IMR-90 (cell line): ENCODE results near the gene MED12L. TPM values are rescaled to one million over a fixed set of nuclear protein-coding genes. Genes with fewer than 3 reads are reported as not detected.

ENCODE experiments used
- ATAC-seq: fragments of 200-7000 bp; cut with Tn5 transposase; 2 replicates; pipeline ENCODE4 v1.9.1; 2020; ENCODE audit warnings: low read depth, mild to moderate bottlenecking, moderate library complexity
- BruUV-seq: library from RNA; stranded (reverse); fragments of 400-500 nt; replicated peaks from 2 replicates; lab custom pipeline; 2021; lab: Mats Ljungman, UMichigan
- CTCF ChIA-PET: fragments of 300-600 bp; formaldehyde crosslinking; extraction: SDS; loops from one replicate; lab custom pipeline; 2021; ENCODE audit warnings: antibody characterized with exemption; lab: Yijun Ruan, JAX
- POLR2A ChIA-PET: fragments of 300-600 bp; sonication (Branson Sonifier 250); formaldehyde crosslinking; loops from one replicate; lab custom pipeline; 2022; ENCODE audit warnings: antibody characterized with exemption; ENCODE audit not compliant: unreplicated experiment; lab: Charles Lee
- DNase-seq: peaks from one replicate; pipeline ENCODE4 v3.0.0; 2013
- H2AFZ ChIP-seq: replicated peaks from 2 replicates; pipeline ENCODE3; 2013; ENCODE audit warnings: low read length, mild to moderate bottlenecking; ENCODE audit not compliant: poor library complexity
- H2AK5ac ChIP-seq: 2 replicates; pipeline ENCODE4 v1.6.1; 2013; ENCODE audit warnings: low read depth, low read length, inconsistent platforms
- H2AK9ac ChIP-seq: replicated peaks from 2 replicates; pipeline ENCODE3; 2013; ENCODE audit warnings: mild to moderate bottlenecking, low read depth, low read length, moderate library complexity; ENCODE audit not compliant: poor library complexity
- H2BK120ac ChIP-seq: 2 replicates; pipeline ENCODE4 v1.6.1; 2013; ENCODE audit warnings: low read depth, low read length, inconsistent platforms
- H2BK15ac ChIP-seq: 3 replicates; pipeline ENCODE4 v1.6.1; 2013; ENCODE audit warnings: low read depth, low read length, inconsistent platforms
- H2BK20ac ChIP-seq: 2 replicates; pipeline ENCODE4 v1.6.1; 2013; ENCODE audit warnings: low read depth, mild to moderate bottlenecking, inconsistent platforms, low read length, moderate library complexity
- H2BK5ac ChIP-seq: 2 replicates; pipeline ENCODE4 v1.6.1; 2013; ENCODE audit warnings: mild to moderate bottlenecking, low read depth, low read length, inconsistent platforms; ENCODE audit not compliant: poor library complexity, severe bottlenecking
- H3K14ac ChIP-seq: replicated peaks from 2 replicates; pipeline ENCODE4 v1.6.1; 2013; ENCODE audit warnings: low read depth, low read length, inconsistent platforms
- H3K18ac ChIP-seq: 2 replicates; pipeline ENCODE4 v1.6.1; 2013; ENCODE audit warnings: low read depth, low read length, control low read depth
- H3K23ac ChIP-seq: 2 replicates; pipeline ENCODE4 v1.6.1; 2013; ENCODE audit warnings: low read depth, low read length, inconsistent platforms
- H3K27ac ChIP-seq: 2 replicates; pipeline ENCODE4 v1.5.1; 2013; ENCODE audit warnings: mild to moderate bottlenecking, control low read depth, low read length; ENCODE audit not compliant: insufficient read depth
- H3K27me3 ChIP-seq: 2 replicates; pipeline ENCODE4 v1.6.1; 2013; ENCODE audit warnings: low read length; ENCODE audit not compliant: control insufficient read depth, insufficient read depth
- H3K36me3 ChIP-seq: 2 replicates; pipeline ENCODE4 v1.6.1; 2013; ENCODE audit warnings: low read length, mixed read lengths; ENCODE audit not compliant: control insufficient read depth, insufficient read depth
- H3K4ac ChIP-seq: 2 replicates; pipeline ENCODE4 v1.6.1; 2013; ENCODE audit warnings: low read depth, low read length, inconsistent platforms
- H3K4me1 ChIP-seq: 2 replicates; pipeline ENCODE4 v1.6.1; 2013; ENCODE audit warnings: low read length, mixed read lengths; ENCODE audit not compliant: control insufficient read depth, insufficient read depth
- H3K4me2 ChIP-seq: 2 replicates; pipeline ENCODE4 v1.6.1; 2013; ENCODE audit warnings: low read depth, mild to moderate bottlenecking, control low read depth, low read length, moderate library complexity
- H3K4me3 ChIP-seq: 2 replicates; pipeline ENCODE4 v1.5.1; 2013; ENCODE audit warnings: low read depth, mild to moderate bottlenecking, control low read depth, low read length, moderate library complexity; ENCODE audit not compliant: insufficient read depth
- H3K56ac ChIP-seq: 2 replicates; pipeline ENCODE4 v1.6.1; 2013; ENCODE audit warnings: low read length, inconsistent platforms; ENCODE audit not compliant: insufficient read depth; ENCODE audit errors: extremely low read depth
- H3K79me1 ChIP-seq, 2 experiments: 2 replicates each; pipeline ENCODE4 v1.6.1; 2013; ENCODE audit warnings: low read length in 2 of 2, inconsistent platforms in 1 of 2, low read depth in 1 of 2
- H3K9ac ChIP-seq: 2 replicates; pipeline ENCODE4 v1.6.1; 2013; ENCODE audit warnings: low read depth, low read length, control low read depth
- H3K9me1 ChIP-seq: 2 replicates; pipeline ENCODE4 v1.6.1; 2013; ENCODE audit warnings: low read length, inconsistent platforms; ENCODE audit not compliant: insufficient read depth
- H3K9me3 ChIP-seq: 2 replicates; pipeline ENCODE4 v1.6.1; 2013; ENCODE audit warnings: low read length; ENCODE audit not compliant: control insufficient read depth, insufficient read depth
- H4K20me1 ChIP-seq: 2 replicates; pipeline ENCODE4 v1.6.1; 2013; ENCODE audit warnings: low read length, inconsistent platforms; ENCODE audit not compliant: insufficient read depth
- H4K5ac ChIP-seq: 2 replicates; pipeline ENCODE4 v1.6.1; 2013; ENCODE audit warnings: mild to moderate bottlenecking, low read depth, low read length, control low read depth
- H4K8ac ChIP-seq, 2 experiments: 2 replicates each; pipeline ENCODE4 v1.6.1; 2013; ENCODE audit warnings: low read depth in 2 of 2, low read length in 2 of 2, control low read depth in 1 of 2, inconsistent platforms in 1 of 2
- H4K91ac ChIP-seq: 2 replicates; pipeline ENCODE4 v1.6.1; 2013; ENCODE audit warnings: low read depth, low read length, inconsistent platforms; ENCODE audit not compliant: insufficient read depth
- CEBPB ChIP-seq: IDR thresholded peaks from 2 replicates; pipeline ENCODE4 v1.6.1; 2012; ENCODE audit warnings: low read depth, low read length, improper control_type of control experiment
- CHD1 ChIP-seq: IDR thresholded peaks from 2 replicates; pipeline ENCODE4 v1.6.1; 2012; ENCODE audit warnings: low read depth, low read length, improper control_type of control experiment
- FOS ChIP-seq: fragments of 150-350 bp; IDR thresholded peaks from 2 replicates; pipeline ENCODE4 v1.6.1; 2016; ENCODE audit warnings: low read depth, low read length
- MAFK ChIP-seq: IDR thresholded peaks from 2 replicates; pipeline ENCODE4 v1.6.1; 2012; ENCODE audit warnings: low read depth, low read length, improper control_type of control experiment
- MAZ ChIP-seq: IDR thresholded peaks from 2 replicates; pipeline ENCODE4 v1.6.1; 2012; ENCODE audit warnings: low read depth, mild to moderate bottlenecking, low read length, improper control_type of control experiment, moderate library complexity, borderline replicate concordance
- MXI1 ChIP-seq: IDR thresholded peaks from 2 replicates; pipeline ENCODE4 v1.6.1; 2012; ENCODE audit warnings: low read depth, mild to moderate bottlenecking, low read length, moderate library complexity, borderline replicate concordance
- NFE2L2 ChIP-seq: fragments of 150-350 bp; IDR thresholded peaks from 2 replicates; pipeline ENCODE4 v1.6.1; 2016; ENCODE audit warnings: low read depth, mild to moderate bottlenecking, low read length
- POLR2A ChIP-seq: IDR thresholded peaks from 2 replicates; pipeline ENCODE4 v1.6.1; 2012; ENCODE audit warnings: mild to moderate bottlenecking, low read depth, low read length
- RAD21 ChIP-seq: IDR thresholded peaks from 2 replicates; pipeline ENCODE4 v1.6.1; 2012; ENCODE audit warnings: low read length, improper control_type of control experiment
- SMC3 ChIP-seq: fragments of 150-350 bp; IDR thresholded peaks from 2 replicates; pipeline ENCODE4 v1.6.1; 2016; ENCODE audit warnings: low read depth, mild to moderate bottlenecking, antibody characterized with exemption, low read length, moderate library complexity
- WGBS, 2 experiments: methylation state at CpG; one replicate each; pipeline versions ENCODE4 v1.1.5 to v1.1.7; 2013; ENCODE audit warnings: missing lambda C conversion rate in 2 of 2; ENCODE audit not compliant: insufficient read length in 1 of 2; ENCODE audit errors: extremely low coverage in 2 of 2; 5-methylcytosine and 5-hydroxymethylcytosine counted together
- dilution Hi-C: fragments of 300-500 bp; cut with HindIII; formaldehyde crosslinking; loops from one replicate; pipeline ENCODE4 v1.14.3; 2018; ENCODE audit warnings: low sequenced_read_pairs; ENCODE audit not compliant: unreplicated experiment
- in situ Hi-C: fragments of 300-500 bp; cut with MboI; formaldehyde crosslinking; loops from 3 replicates; pipeline ENCODE4 v1.14.3; 2019; ENCODE audit warnings: low sequenced_read_pairs, inconsistent platforms, mixed read lengths
- intact Hi-C: fragments of 100-400 bp; cut with micrococcal nuclease; formaldehyde crosslinking; loops from 2 replicates; pipeline ENCODE4 v1.10.0; 2022
- polyA plus RNA-seq, 3 experiments: library from polyadenylated mRNA; depleted of rRNA; stranded (reverse); fragments of >200 nt; gene quantifications; 2 replicates each; pipeline ENCODE4 v1.2.3, GENCODE V29; 2012; ENCODE audit warnings: low replicate concordance in 1 of 3
- total RNA-seq: library from RNA; depleted of rRNA; stranded (reverse); fragments of >200 nt; gene quantifications from 2 replicates; pipeline ENCODE4 v1.2.3, GENCODE V29; 2012
- TF ChIP-seq, protein P1 (sequence below): fragments of 150-350 bp; IDR thresholded peaks from 2 replicates; pipeline ENCODE4 v1.6.1; 2017; ENCODE audit warnings: mild to moderate bottlenecking, antibody characterized with exemption, low read length, low read depth
- TF ChIP-seq, protein P2 (sequence below): fragments of 150-350 bp; IDR thresholded peaks from 2 replicates; pipeline ENCODE4 v1.6.1; 2016; ENCODE audit warnings: low read depth, mild to moderate bottlenecking, low read length, moderate library complexity, borderline replicate concordance
- TF ChIP-seq, protein P3 (sequence below): conservative IDR thresholded peaks from 2 replicates; pipeline ENCODE4 v1.5.1; 2012; ENCODE audit warnings: mild to moderate bottlenecking, low read depth, low read length, improper control_type of control experiment

MED12L gene
- total and polyA plus RNA-seq, 2 of the 4 experiments (the other 2 are of a cell fraction), result 0.05 to 0.18 TPM

- TF ChIP-seq FOS, result no peak
- TF ChIP-seq, protein P1, sequence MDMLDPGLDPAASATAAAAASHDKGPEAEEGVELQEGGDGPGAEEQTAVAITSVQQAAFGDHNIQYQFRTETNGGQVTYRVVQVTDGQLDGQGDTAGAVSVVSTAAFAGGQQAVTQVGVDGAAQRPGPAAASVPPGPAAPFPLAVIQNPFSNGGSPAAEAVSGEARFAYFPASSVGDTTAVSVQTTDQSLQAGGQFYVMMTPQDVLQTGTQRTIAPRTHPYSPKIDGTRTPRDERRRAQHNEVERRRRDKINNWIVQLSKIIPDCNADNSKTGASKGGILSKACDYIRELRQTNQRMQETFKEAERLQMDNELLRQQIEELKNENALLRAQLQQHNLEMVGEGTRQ, result no peak
These were observed 97.8 kb downstream of the MED12L start (continued) for GRCh38 chr3:151183265-151183671.

DNA sequence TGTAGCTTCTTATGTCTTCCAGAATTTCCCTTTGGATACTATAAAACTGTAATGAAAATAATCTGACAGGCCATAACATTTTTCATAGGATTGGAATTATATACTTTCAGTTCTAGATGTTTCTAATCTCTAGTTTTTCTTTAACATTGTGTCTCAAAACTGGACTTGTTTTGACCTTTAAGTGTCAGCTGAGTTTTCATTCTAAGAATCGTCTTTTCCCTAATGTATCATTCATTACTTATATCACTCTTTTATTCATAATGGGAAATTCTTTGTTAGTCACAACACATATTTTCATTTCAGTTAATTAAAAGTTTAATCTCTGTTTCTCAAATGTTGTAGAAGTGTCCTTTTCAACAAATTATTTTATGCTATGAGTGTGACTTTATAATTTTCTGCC is 105.6 kb downstream of the MED12L start:
- WGBS, 2 experiments, result no CpG with 5 or more reads among the region's 1 CpG
- dilution Hi-C loops, result no loop called here
- Histone ChIP-seq H2AK9ac (no peak overlapping the region), H3K4me1 (no peaks in the 10 kb centered on the region), H3K9me1 (peaks cover 3% of the 10 kb centered on the region; the same call in 1 of the 2 replicates), H2AK5ac (no peak overlapping the region), H3K27ac (no peak overlapping the region), H3K4me2 (no peak overlapping the region), H3K18ac (no peak overlapping the region), H3K14ac (no peak overlapping the region), H2BK5ac (no peak overlapping the region), H4K5ac (no peak overlapping the region), H2BK15ac (no peak overlapping the region), H4K91ac (no peak overlapping the region), H2BK120ac (no peak overlapping the region), H2BK20ac (no peak overlapping the region), H3K79me1 (no peaks in the 10 kb centered on the region), H3K9me3 (no peaks in the 10 kb centered on the region), H2AFZ (no peak overlapping the region), H3K23ac (no peak overlapping the region), H3K36me3 (no peaks in the 10 kb centered on the region), H3K4ac (no peak overlapping the region), H4K8ac (no peak overlapping the region), H3K4me3 (no peak overlapping the region), H3K56ac (no peak overlapping the region), H3K9ac (no peak overlapping the region), H3K27me3 (no peaks in the 10 kb centered on the region), H4K20me1 (no peaks in the 10 kb centered on the region)
- TF ChIP-seq MXI1, result no peak
- TF ChIP-seq RAD21, result no peak
- TF ChIP-seq MAZ, result no peak
- TF ChIP-seq POLR2A, result no peak
- no peak for TF ChIP-seq SMC3
- no peak for TF ChIP-seq CHD1
- no peak for TF ChIP-seq FOS
- TF ChIP-seq MAFK, result no peak
- TF ChIP-seq, protein P2, sequence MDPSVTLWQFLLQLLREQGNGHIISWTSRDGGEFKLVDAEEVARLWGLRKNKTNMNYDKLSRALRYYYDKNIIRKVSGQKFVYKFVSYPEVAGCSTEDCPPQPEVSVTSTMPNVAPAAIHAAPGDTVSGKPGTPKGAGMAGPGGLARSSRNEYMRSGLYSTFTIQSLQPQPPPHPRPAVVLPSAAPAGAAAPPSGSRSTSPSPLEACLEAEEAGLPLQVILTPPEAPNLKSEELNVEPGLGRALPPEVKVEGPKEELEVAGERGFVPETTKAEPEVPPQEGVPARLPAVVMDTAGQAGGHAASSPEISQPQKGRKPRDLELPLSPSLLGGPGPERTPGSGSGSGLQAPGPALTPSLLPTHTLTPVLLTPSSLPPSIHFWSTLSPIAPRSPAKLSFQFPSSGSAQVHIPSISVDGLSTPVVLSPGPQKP, result no peak
- TF ChIP-seq, protein P3, sequence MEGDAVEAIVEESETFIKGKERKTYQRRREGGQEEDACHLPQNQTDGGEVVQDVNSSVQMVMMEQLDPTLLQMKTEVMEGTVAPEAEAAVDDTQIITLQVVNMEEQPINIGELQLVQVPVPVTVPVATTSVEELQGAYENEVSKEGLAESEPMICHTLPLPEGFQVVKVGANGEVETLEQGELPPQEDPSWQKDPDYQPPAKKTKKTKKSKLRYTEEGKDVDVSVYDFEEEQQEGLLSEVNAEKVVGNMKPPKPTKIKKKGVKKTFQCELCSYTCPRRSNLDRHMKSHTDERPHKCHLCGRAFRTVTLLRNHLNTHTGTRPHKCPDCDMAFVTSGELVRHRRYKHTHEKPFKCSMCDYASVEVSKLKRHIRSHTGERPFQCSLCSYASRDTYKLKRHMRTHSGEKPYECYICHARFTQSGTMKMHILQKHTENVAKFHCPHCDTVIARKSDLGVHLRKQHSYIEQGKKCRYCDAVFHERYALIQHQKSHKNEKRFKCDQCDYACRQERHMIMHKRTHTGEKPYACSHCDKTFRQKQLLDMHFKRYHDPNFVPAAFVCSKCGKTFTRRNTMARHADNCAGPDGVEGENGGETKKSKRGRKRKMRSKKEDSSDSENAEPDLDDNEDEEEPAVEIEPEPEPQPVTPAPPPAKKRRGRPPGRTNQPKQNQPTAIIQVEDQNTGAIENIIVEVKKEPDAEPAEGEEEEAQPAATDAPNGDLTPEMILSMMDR, result no peak
- TF ChIP-seq NFE2L2, result no peak
- no peak for TF ChIP-seq CEBPB
- ChIA-PET POLR2A (no interaction called here), CTCF (interaction anchor here (0.8 kb wide), 1 partner anchor 9 kb away, joined by 4 read pairs; no protein-coding TSS in a partner anchor)
- no TSS peak for BruUV-seq
- in situ Hi-C loops, result no loop called here
- ATAC-seq (no peak), DNase-seq (no peak)
- intact Hi-C loops, result no loop called here
